NCI-H748 (cell line): ENCODE results near the gene PALM.
"Not testable (repeated sequence)": the region's sequence is repeated elsewhere in the genome, so short reads cannot be mapped to it uniquely, and the experiment has no call there.

ENCODE experiments used
- DNase-seq: peaks from one replicate; lab custom pipeline; 2025; ENCODE audit not compliant: unreplicated experiment; lab: John Stamatoyannopoulos, UW

PALM gene

GRCh38 chr19:678791-679388 is 29.8 kb upstream of the PALM start:
- no peak for DNase-seq

- DNase-seq: peak; percentile 43
These were observed 29.1 kb upstream of the PALM start for GRCh38 chr19:679418-680286.

GRCh38 chr19:680287-681028 is 28.3 kb upstream of the PALM start:
- peak; percentile 93 for DNase-seq

GRCh38 chr19:681029-682019 is 27.4 kb upstream of the PALM start:
- DNase-seq: no peak

GRCh38 chr19:682678-683320 is 25.9 kb upstream of the PALM start:
- no peak for DNase-seq

GRCh38 chr19:685454-685931 is 23.2 kb upstream of the PALM start:
- no peak for DNase-seq

- no peak for DNase-seq
These were observed 22.0 kb upstream of the PALM start for GRCh38 chr19:686589-687297.

- DNase-seq: no peak
These were observed 21.1 kb upstream of the PALM start for GRCh38 chr19:687569-688166.

- DNase-seq: no peak
These were observed 20.5 kb upstream of the PALM start for GRCh38 chr19:688214-688613.

GRCh38 chr19:688992-689391 is 19.7 kb upstream of the PALM start:
- no peak for DNase-seq

GRCh38 chr19:690203-690602 is 18.5 kb upstream of the PALM start:
- no peak for DNase-seq

GRCh38 chr19:694481-695351 is 14.0 kb upstream of the PALM start:
- DNase-seq: no peak

GRCh38 chr19:695352-695949 is 13.3 kb upstream of the PALM start, which contains the start of gene PRSS57:
PRSS57 (minus strand) TSS chr19:695452; CDS start chr19:695430, 22 bp downstream.
- DNase-seq: no peak

- DNase-seq: not testable (repeated sequence)
These were observed 10.2 kb upstream of the PALM start for GRCh38 chr19:698529-698928.

- not testable (repeated sequence) for DNase-seq
These were observed 8.8 kb upstream of the PALM start for GRCh38 chr19:699885-700284.

- DNase-seq: not testable (repeated sequence)
These were observed 5.9 kb upstream of the PALM start for GRCh38 chr19:702847-703246.

GRCh38 chr19:703329-703650 is 5.4 kb upstream of the PALM start:
- DNase-seq: no peak
